Esophagus squamous epithelium (tissue), 5 donors: ENCODE data around the gene TESK2. TPM values are rescaled to one million over a fixed set of nuclear protein-coding genes. Genes with fewer than 3 reads are reported as not detected.

Source experiments
- DNase-seq: peaks from one replicate; lab custom pipeline; 2025; lab: John Stamatoyannopoulos, UW
- H3K27ac ChIP-seq, 4 donors: fragments of 200-600 bp; sonication (generic); one replicate each; pipeline ENCODE4 v1.5.1; 2016 to 2019; ENCODE audit warnings: mild to moderate bottlenecking in 1 of 4
- H3K27me3 ChIP-seq, 4 donors: fragments of 200-600 bp; sonication (generic); 1 replicate in 3 of 4; 2 replicates in 1 of 4; pipeline versions ENCODE4 v1.5.1 to v1.6.0; 2017 to 2021; ENCODE audit warnings: antibody characterized with exemption in 1 of 4
- H3K36me3 ChIP-seq, 3 donors: fragments of 200-600 bp; sonication (generic); one replicate each; pipeline ENCODE4 v1.5.1; 2016 to 2019
- H3K4me1 ChIP-seq, 3 donors: fragments of 200-600 bp; sonication (generic); one replicate each; pipeline ENCODE4 v1.5.1; 2017 to 2019
- H3K4me3 ChIP-seq, 4 donors: fragments of 200-600 bp; sonication (generic); 1 replicate in 3 of 4; 2 replicates in 1 of 4; pipeline ENCODE4 v1.5.1; 2016 to 2019; ENCODE audit warnings: mild to moderate bottlenecking in 2 of 4, moderate library complexity in 1 of 4
- H3K9me3 ChIP-seq, 3 donors: fragments of 200-600 bp; sonication (generic); one replicate each; pipeline ENCODE4 v1.5.1; 2016 to 2019
- POLR2A ChIP-seq, 4 donors: fragments of 450-650 bp; IDR thresholded peaks; one replicate each; pipeline ENCODE4 v1.6.1; 2017; ENCODE audit warnings: antibody characterized with exemption in 4 of 4, mild to moderate bottlenecking in 4 of 4, moderate library complexity in 3 of 4
- WGBS, 2 donors: methylation state at CpG; one replicate each; pipeline ENCODE4 v1.1.5; 2018; 5-methylcytosine and 5-hydroxymethylcytosine counted together
- intact Hi-C: fragments of 100-400 bp; cut with DNase I; formaldehyde crosslinking; loops from one replicate; pipeline ENCODE4 v1.15.0; 2022
- total RNA-seq, 4 donors: library from RNA; depleted of rRNA; stranded (reverse); fragments of >200 nt; gene quantifications; one replicate each; pipeline ENCODE4 v1.1.0, GENCODE V29; 2016
- TF ChIP-seq, protein P1 (sequence below), 6 experiments: fragments of 450-650 bp in 4 of 6; fragments of 200-600 bp in 2 of 6; sonication (generic) in 2 of 6; IDR thresholded peaks; one replicate each; pipeline ENCODE4 v1.5.1; 2016 to 2019; ENCODE audit warnings: antibody characterized with exemption in 6 of 6, mild to moderate bottlenecking in 4 of 6, moderate library complexity in 4 of 6
- donor health status: DM: yes; HTN: yes; CAD: no.

The TESK2 gene
- total RNA-seq, 4 donors from 2014 or later: 4.2 to 8.4 (median 5.9) TPM

DNA sequence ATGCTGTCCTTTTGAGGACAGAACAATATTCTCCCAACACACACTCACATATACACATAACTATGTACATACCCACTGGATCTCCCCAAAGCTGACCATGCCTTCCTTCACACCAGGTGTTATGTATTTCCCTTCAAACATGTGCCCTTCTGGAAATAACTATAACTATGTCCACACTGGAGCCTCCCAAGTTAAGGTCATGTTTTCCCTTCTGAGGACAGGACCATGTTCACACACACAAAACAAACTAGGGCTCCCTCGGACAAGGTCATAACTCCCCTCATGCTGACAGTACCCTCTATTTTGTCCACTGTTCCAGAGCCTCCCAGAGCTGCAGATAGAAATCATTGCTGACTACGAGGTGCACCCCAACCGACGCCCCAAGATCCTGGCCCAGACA is 16.9 kb upstream of the TESK2 start:
- DNase-seq: no peak
- Histone ChIP-seq H3K4me3 (no peak overlapping the region), H3K36me3 (peaks cover 32 to 51% (median 37%) of the 10 kb centered on the region in 3 donors), H3K4me1 (peaks cover 0 to 15% (median under 1%) of the 10 kb centered on the region in 3 donors), H3K9me3 (no peaks in the 10 kb centered on the region), H3K27me3 (no peaks in the 10 kb centered on the region), H3K27ac (peak overlapping the region in 2 of 4 donors; percentile 5 to 22)
- WGBS, 2 donors: 77 to 78% methylated on average over 4 of the region's 4 CpGs
- intact Hi-C loops: loop anchor here (5.0 kb wide), 1 partner anchor 59 kb away; no protein-coding TSS in a partner anchor
- TF ChIP-seq, protein P1, sequence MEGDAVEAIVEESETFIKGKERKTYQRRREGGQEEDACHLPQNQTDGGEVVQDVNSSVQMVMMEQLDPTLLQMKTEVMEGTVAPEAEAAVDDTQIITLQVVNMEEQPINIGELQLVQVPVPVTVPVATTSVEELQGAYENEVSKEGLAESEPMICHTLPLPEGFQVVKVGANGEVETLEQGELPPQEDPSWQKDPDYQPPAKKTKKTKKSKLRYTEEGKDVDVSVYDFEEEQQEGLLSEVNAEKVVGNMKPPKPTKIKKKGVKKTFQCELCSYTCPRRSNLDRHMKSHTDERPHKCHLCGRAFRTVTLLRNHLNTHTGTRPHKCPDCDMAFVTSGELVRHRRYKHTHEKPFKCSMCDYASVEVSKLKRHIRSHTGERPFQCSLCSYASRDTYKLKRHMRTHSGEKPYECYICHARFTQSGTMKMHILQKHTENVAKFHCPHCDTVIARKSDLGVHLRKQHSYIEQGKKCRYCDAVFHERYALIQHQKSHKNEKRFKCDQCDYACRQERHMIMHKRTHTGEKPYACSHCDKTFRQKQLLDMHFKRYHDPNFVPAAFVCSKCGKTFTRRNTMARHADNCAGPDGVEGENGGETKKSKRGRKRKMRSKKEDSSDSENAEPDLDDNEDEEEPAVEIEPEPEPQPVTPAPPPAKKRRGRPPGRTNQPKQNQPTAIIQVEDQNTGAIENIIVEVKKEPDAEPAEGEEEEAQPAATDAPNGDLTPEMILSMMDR (IDR thresholded peaks at IDR 0.05): no peak
- no peak for TF ChIP-seq POLR2A (IDR thresholded peaks at IDR 0.05)

- no peaks in the 10 kb centered on the region for H3K9me3 ChIP-seq
- H3K4me3 ChIP-seq: no peak overlapping the region
- H3K4me1 ChIP-seq: peaks cover 0 to 12% (median 0%) of the 10 kb centered on the region in 3 donors
- 94 to 98% methylated on average over 5 of the region's 6 CpGs for WGBS, 2 donors
- H3K36me3 ChIP-seq: peaks cover 26 to 44% (median 30%) of the 10 kb centered on the region in 3 donors
- no peak for TF ChIP-seq POLR2A (IDR thresholded peaks at IDR 0.05)
- TF ChIP-seq, protein P1 (IDR thresholded peaks at IDR 0.05): no peak
- no peaks in the 10 kb centered on the region for H3K27me3 ChIP-seq
- DNase-seq: no peak
- H3K27ac ChIP-seq: no peak overlapping the region
- intact Hi-C loops: loop anchor here (5.0 kb wide), 1 partner anchor 60 kb away; no protein-coding TSS in a partner anchor
Observed at GRCh38 chr1:45507195-45507594, 16.2 kb upstream of the TESK2 start.

DNA sequence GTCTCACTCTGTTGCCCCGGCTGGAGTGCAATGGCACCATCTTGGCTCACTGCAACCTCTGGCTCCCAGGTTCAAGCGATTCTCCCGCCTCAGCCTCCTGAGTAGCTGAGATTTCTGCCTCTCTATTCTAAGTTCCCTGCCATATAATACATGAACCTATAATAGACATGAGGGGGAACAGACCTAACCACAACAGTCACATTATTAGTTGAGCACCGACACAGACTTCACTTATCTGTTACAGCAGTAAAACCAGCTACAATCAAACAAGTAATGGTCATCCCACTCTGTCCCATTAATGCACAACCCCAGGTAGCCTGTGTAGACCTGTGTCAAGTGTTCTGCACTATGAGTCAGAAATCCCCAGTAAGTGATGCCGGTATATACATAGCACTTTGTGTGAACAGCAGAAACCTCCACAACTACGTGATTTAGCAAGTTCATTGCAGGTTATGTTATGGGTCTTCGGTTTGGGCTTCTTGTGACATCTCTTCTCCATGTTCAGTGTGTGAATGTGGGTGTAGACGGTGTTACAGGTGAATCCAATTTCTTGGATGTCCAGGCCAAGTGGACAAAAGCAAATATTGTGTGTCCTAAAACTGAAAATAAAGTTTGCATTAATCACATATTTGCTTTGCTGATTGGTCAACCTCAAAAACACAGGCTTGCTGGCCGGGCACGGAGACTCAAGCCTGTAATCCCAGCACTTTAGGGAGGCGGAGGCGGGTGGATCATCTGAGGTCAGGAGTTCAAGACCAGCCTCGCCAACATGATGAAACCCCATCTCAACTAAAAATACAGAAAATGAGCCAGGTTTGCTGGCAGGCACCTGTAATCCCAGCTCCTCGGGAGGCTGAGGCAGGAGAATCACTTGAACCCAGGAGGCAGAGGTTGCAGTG is 12.7 kb upstream of the TESK2 start:
- Histone ChIP-seq H3K27me3 (no peaks in the 10 kb centered on the region), H3K4me3 (no peak overlapping the region), H3K4me1 (peaks cover 5 to 36% (median 12%) of the 10 kb centered on the region in 3 donors), H3K36me3 (peaks cover 0 to 9% (median under 1%) of the 10 kb centered on the region in 3 donors), H3K27ac (no peak overlapping the region), H3K9me3 (no peaks in the 10 kb centered on the region)
- intact Hi-C loops: no loop called here
- DNase-seq: no peak
- TF ChIP-seq POLR2A (IDR thresholded peaks at IDR 0.05): no peak
- TF ChIP-seq, protein P1 (IDR thresholded peaks at IDR 0.05): no peak
- WGBS, 2 donors: 78 to 86% methylated on average over 12 to 14 of the region's 14 CpGs

DNA sequence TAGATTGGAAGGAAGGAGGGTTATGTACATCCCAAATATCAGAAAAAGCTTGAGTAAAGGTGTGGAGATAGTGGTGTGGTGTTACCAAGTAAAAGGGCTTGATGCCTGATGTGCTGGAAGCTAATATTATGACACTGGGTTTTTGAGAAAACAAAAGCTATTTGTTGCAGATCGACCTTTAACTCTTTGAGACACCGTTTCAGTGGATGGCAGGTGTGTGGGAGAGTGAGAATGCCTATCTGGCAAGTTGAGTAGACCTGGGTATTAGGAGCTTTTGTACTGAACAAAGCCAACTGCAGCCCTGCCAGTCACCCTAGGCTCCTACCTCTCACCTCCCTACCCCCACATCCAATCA is 10.5 kb upstream of the TESK2 start:
- Histone ChIP-seq H3K27me3 (no peaks in the 10 kb centered on the region), H3K4me1 (peaks cover 5 to 39% (median 19%) of the 10 kb centered on the region in 3 donors), H3K9me3 (no peaks in the 10 kb centered on the region), H3K27ac (no peak overlapping the region), H3K36me3 (no peaks in the 10 kb centered on the region), H3K4me3 (no peak overlapping the region)
- no peak for DNase-seq
- no peak for TF ChIP-seq POLR2A (IDR thresholded peaks at IDR 0.05)
- TF ChIP-seq, protein P1 (IDR thresholded peaks at IDR 0.05): no peak
- WGBS, 2 donors: 40 to 61% methylated on average over 2 of the region's 2 CpGs
- intact Hi-C loops: no loop called here

DNA sequence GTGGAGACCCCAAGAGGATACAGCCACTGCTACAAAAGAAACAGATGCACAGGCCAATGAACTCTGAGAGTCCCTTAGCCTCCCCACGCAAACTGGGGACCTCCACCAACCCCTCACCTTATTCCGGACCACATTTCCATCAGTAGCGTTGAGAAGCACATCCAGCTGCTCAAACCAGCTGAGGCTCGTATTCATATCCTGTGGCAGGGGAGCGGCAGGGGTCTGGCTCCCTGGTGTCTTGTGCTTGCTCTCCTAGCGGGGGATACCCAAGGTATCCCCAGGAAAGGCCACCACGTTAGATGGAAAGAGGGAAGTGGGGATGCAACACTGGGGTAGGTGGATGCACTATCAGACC is 8.4 kb upstream of the TESK2 start:
- Histone ChIP-seq H3K27me3 (no peaks in the 10 kb centered on the region), H3K36me3 (no peaks in the 10 kb centered on the region), H3K27ac (peak overlapping the region; percentile 61 to 82 (median 74)), H3K9me3 (no peaks in the 10 kb centered on the region), H3K4me3 (peak overlapping the region; percentile 51 to 77 (median 63)), H3K4me1 (peaks cover 5 to 48% (median 26%) of the 10 kb centered on the region in 3 donors)
- DNase-seq: no peak
- intact Hi-C loops: no loop called here
- TF ChIP-seq, protein P1 (IDR thresholded peaks at IDR 0.05): no peak
- no peak for TF ChIP-seq POLR2A (IDR thresholded peaks at IDR 0.05)
- WGBS, 2 donors: 0 to 20% methylated on average over 2 to 7 of the region's 7 CpGs
